ENCODE data around the gene FOS.

Gene FOS

GRCh38 chr14:75267141-75267721, 11.4 kb upstream of the FOS start:
- DNase-seq (ENCODE audit: low read depth in 2 of 2) = peak; percentile 70 to 90
- no peak for TF ChIP-seq CTCF (IDR thresholded peaks at IDR 0.05; ENCODE audit: low read depth, low read length)

GRCh38 chr14:75268633-75269550, 9.7 kb upstream of the FOS start:
- H3K4me3 ChIP-seq (replicated peaks in 1 of 2; ENCODE audit: low read depth in 2 of 2, low read length in 2 of 2) = no peak overlapping the region
- DNase-seq (ENCODE audit: low read depth in 2 of 2) = no peak
- TF ChIP-seq CTCF (IDR thresholded peaks at IDR 0.05; ENCODE audit: low read depth, low read length) = no peak

More at GRCh38 chr14:75267141-75267721, 11.4 kb upstream of the FOS start:
- no peak overlapping the region for H3K4me3 ChIP-seq (replicated peaks in 1 of 2; ENCODE audit: low read depth in 2 of 2, low read length in 2 of 2)

GRCh38 chr14:75271514-75271913, 7.1 kb upstream of the FOS start:
- DNase-seq (ENCODE audit: low read depth in 2 of 2) = no peak
- no peak for TF ChIP-seq CTCF (IDR thresholded peaks at IDR 0.05; ENCODE audit: low read depth, low read length)

GRCh38 chr14:75273272-75274049, 5.2 kb upstream of the FOS start:
- TF ChIP-seq CTCF (IDR thresholded peaks at IDR 0.05; ENCODE audit: low read depth, low read length) = no peak
- peak; percentile 83 to 95 for DNase-seq (ENCODE audit: low read depth in 2 of 2)
- no peak overlapping the region for H3K4me3 ChIP-seq (replicated peaks in 1 of 2; ENCODE audit: low read depth in 2 of 2, low read length in 2 of 2)

More at GRCh38 chr14:75271514-75271913, 7.1 kb upstream of the FOS start:
- no peak overlapping the region for H3K4me3 ChIP-seq (replicated peaks in 1 of 2; ENCODE audit: low read depth in 2 of 2, low read length in 2 of 2)

GRCh38 chr14:75274050-75274898, 4.4 kb upstream of the FOS start:
- no peak for TF ChIP-seq CTCF (IDR thresholded peaks at IDR 0.05; ENCODE audit: low read depth, low read length)
- DNase-seq (ENCODE audit: low read depth in 2 of 2) = peak in 1 of 2 donors; percentile 68
- H3K4me3 ChIP-seq (replicated peaks in 1 of 2; ENCODE audit: low read depth in 2 of 2, low read length in 2 of 2) = no peak overlapping the region
